ENCODE data around the gene NDUFA1. TPM values are rescaled to one million over a fixed set of nuclear protein-coding genes. Genes with fewer than 3 reads are reported as not detected.
"Not testable (repeated sequence)": the region's sequence is repeated elsewhere in the genome, so short reads cannot be mapped to it uniquely, and the experiment has no call there.

The NDUFA1 gene
- total RNA-seq, 1 experiment from 2014 or later: 158 TPM

- no peak for DNase-seq (ENCODE audit: low read depth)
Observed at GRCh38 chrX:119900976-119901375, 29.3 kb downstream of the NDUFA1 start.

DNA sequence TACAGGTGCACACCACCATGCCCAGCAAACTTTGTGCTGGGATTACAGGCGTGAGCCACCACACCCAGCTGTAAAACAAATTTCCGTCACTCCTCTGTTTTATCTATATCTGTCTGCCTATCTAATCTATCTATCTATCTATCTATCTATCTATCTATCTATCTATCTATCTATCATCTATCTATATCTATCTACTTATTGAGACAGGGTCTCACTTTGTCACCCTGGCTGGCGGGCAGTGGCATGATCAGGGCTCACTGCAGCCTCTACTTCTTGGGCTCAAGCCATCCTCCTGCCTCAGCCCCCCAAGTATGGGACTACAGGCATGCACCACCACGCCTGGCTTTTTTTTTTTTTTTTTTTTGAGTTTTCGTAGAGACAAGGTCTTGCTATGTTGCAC, 44.7 kb downstream of the NDUFA1 start:
- no peak for DNase-seq (ENCODE audit: low read depth)

DNA sequence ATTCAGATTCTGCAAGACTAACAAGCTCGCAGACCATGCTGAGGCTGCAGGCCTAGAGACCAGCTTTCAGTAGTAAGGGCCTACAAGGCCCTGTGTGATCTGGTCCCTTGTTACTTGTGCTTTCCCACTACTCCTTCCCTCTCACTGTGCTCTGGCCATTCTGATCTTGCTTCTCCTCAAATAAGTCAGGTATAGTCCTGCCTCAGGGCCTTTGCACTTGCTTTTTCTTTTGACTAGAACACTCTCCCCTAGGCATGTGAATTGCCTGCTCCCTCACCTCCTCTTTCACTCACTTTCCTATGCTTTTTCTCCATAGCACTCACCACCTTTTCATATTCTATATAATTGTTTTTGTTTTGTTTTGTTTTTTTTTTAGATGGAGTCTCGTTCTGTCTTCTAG, 46.2 kb downstream of the NDUFA1 start:
- no peak for DNase-seq (ENCODE audit: low read depth)

- no peak for DNase-seq (ENCODE audit: low read depth)
Observed at GRCh38 chrX:119919835-119920585, 48.4 kb downstream of the NDUFA1 start.

- not testable (repeated sequence) for DNase-seq (ENCODE audit: low read depth)
Observed at GRCh38 chrX:119922391-119922790, 50.8 kb downstream of the NDUFA1 start.

Other genes with a start within 250 kb of the NDUFA1 start
- 23.7 and 25.4 TPM in 2 replicates for gene SEPTIN6, start 178.7 kb upstream of the NDUFA1 start, total RNA-seq (2014; rRNA removed; shearing (Covaris generic))
- 1.8 and 3.0 TPM in 2 replicates for gene SOWAHD, start 113.2 kb upstream of the NDUFA1 start, total RNA-seq (2014; rRNA removed; shearing (Covaris generic))
- 4,086 and 14,063 TPM in 2 replicates for gene RPL39, start 80.2 kb upstream of the NDUFA1 start, total RNA-seq (2014; rRNA removed; shearing (Covaris generic))
- 11.9 and 12.9 TPM in 2 replicates for gene UPF3B, start 18.9 kb upstream of the NDUFA1 start, total RNA-seq (2014; rRNA removed; shearing (Covaris generic))
- gene RNF113A, start 99 bp upstream of the NDUFA1 start, total RNA-seq (2014; rRNA removed; shearing (Covaris generic)): 37.8 and 37.9 TPM in 2 replicates
- not detected in 2 replicates for gene AKAP14, start 24.1 kb downstream of the NDUFA1 start, total RNA-seq (2014; rRNA removed; shearing (Covaris generic))
- gene NKAP, start 71.9 kb downstream of the NDUFA1 start, total RNA-seq (2014; rRNA removed; shearing (Covaris generic)): 3.3 and 8.9 TPM in 2 replicates
- not detected in 2 replicates for gene RHOXF2B, start 205.9 kb downstream of the NDUFA1 start, total RNA-seq (2014; rRNA removed; shearing (Covaris generic))
- gene RHOXF1, start 244.1 kb downstream of the NDUFA1 start, total RNA-seq (2014; rRNA removed; shearing (Covaris generic)): not detected in 2 replicates

Data from M059J (cell line).